ENCODE data around the gene BIRC2.

BIRC2 gene

DNA sequence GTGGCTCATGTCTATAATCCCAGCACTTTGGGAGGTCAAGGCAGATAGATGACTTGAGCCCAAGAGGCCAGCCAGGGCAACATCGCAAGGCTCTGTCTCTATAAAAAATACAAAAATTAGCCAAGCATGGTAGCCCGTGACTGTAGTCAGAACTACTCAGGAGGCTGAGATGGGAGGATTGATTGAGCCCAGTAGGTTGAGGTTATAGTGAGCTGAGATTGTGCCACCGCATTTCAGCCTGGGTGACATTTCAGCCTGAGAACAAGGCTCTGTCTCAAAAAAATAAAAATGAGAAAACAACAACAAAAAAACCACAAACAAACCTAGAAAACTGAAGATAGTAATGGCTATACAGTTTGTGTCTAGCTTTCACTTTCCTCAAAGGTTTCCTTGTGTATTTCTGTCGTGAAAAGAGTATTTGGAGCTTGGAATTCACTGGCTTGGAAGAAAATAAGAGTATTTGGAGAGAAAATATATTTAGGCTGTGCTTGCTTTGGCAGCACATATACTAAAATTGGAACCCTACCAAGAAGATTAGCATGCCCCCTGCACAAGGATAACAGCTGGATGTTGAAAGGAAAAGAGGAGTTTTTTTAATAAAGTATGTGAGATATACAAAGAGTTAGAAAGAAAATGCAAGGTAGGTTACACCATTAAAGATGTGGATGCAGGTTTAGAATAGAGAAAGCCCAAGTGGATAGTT, 33.6 kb upstream of the BIRC2 start:
- Histone ChIP-seq H3K4me3 (ENCODE audit: low read length) (no peak overlapping the region), H3K9ac (ENCODE audit: low read length) (peak overlapping the region; percentile 30), H3K27me3 (ENCODE audit: control insufficient read depth, insufficient read depth, low read length) (no peaks in the 10 kb centered on the region), H3K36me3 (ENCODE audit: control insufficient read depth, insufficient read depth, low read length) (no peaks in the 10 kb centered on the region), H3K9me3 (ENCODE audit: control insufficient read depth, low read length) (no peaks in the 10 kb centered on the region), H3K4me1 (ENCODE audit: control insufficient read depth, insufficient read depth, low read length) (peaks cover 41% of the 10 kb centered on the region)

DNA sequence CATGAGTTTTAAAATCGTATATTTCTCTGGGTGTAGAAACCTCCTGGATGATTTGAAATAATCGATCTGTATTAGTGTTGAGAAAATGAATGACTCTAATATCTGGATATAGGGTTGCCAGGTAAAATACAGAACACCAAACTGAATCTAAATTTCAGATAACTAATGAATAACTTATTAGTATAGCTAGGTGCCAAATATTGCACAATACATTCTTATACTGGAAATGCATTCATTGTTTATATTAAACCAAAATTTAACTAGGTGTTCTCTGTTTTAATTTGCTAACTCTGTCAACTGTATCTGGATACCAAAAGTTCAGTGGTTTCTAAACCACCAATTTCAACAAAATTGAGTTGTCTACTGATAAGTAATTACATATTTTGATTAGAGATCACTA, 32.2 kb upstream of the BIRC2 start:
- Histone ChIP-seq H3K9me3 (ENCODE audit: control insufficient read depth, low read length) (no peaks in the 10 kb centered on the region), H3K27me3 (ENCODE audit: control insufficient read depth, insufficient read depth, low read length) (no peaks in the 10 kb centered on the region), H3K4me1 (ENCODE audit: control insufficient read depth, insufficient read depth, low read length) (peaks cover 49% of the 10 kb centered on the region), H3K9ac (ENCODE audit: low read length) (no peak overlapping the region), H3K36me3 (ENCODE audit: control insufficient read depth, insufficient read depth, low read length) (no peaks in the 10 kb centered on the region), H3K4me3 (ENCODE audit: low read length) (no peak overlapping the region)

DNA sequence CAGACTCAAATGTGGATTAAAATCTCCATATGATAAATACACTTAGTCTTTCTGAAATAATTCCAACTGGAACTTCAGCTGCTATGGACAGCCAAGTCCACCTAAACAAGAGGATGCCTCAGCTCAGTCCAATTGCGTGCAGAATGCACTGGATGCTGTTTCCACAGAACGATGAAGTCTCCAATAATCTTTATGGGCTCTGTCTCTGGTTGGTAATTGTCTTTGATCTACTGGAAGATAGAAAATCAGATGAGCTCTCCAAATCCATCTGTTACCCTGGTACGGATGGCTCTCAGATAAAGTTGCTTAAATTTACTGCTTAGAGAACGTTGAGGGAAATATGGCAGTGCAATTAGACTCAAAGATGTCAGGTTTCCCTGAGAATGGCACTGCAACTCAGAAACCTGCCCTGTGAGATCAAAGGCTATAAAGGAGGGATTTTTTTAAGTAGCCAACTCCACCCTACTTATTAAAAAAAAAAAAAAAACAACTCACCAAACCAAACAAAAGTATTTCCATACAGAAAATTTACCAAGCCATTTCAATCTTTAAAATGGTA, 30.6 kb upstream of the BIRC2 start:
- Histone ChIP-seq H3K4me1 (ENCODE audit: control insufficient read depth, insufficient read depth, low read length) (peaks cover 50% of the 10 kb centered on the region), H3K36me3 (ENCODE audit: control insufficient read depth, insufficient read depth, low read length) (no peaks in the 10 kb centered on the region), H3K9ac (ENCODE audit: low read length) (no peak overlapping the region), H3K9me3 (ENCODE audit: control insufficient read depth, low read length) (no peaks in the 10 kb centered on the region), H3K27me3 (ENCODE audit: control insufficient read depth, insufficient read depth, low read length) (no peaks in the 10 kb centered on the region), H3K4me3 (ENCODE audit: low read length) (no peak overlapping the region)

DNA sequence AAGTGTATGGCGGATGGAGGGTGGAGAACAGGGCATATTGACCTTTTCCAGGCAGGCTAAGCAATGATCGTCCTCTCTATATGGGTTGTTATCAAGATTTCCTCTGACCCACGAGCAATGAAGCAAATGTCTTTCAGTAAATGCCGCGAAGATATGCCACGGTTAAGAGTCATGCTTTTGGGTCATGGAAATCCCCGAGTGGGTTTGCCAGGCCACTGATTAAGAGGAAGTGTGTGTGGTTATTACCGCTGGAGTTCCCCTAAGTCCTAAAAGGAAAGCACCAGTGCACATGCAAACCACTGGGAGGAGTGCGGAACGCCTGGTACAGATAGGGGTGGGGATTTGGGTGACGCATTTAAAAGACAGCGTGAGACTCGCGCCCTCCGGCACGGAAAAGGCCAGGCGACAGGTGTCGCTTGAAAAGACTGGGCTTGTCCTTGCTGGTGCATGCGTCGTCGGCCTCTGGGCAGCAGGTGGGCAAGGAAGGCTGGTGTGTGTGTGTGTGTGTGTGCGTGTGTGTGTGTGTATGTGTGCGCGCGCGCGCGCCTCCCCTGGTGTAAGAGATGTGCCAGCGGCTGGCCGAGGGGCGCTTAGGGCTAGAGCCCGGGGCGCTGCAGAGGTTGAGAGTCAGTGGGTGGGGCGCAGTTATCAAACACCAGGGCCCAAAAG, 29.8 kb upstream of the BIRC2 start, which contains the start of gene BIRC3:
Gene BIRC3 (plus strand): TSS at position 386 of the 669 bp plus-strand sequence. CDS start 7,026 bp downstream, outside the sequence.
- peak within 1 kb of the TSS; percentile 77 for H3K9ac ChIP-seq (ENCODE audit: low read length)
- no peaks in the 10 kb centered on the region for H3K9me3 ChIP-seq (ENCODE audit: control insufficient read depth, low read length)
- no peaks in the 10 kb centered on the region for H3K36me3 ChIP-seq (ENCODE audit: control insufficient read depth, insufficient read depth, low read length)
- peaks cover 50% of the 10 kb centered on the region for H3K4me1 ChIP-seq (ENCODE audit: control insufficient read depth, insufficient read depth, low read length)
- no peaks in the 10 kb centered on the region for H3K27me3 ChIP-seq (ENCODE audit: control insufficient read depth, insufficient read depth, low read length)
- H3K4me3 ChIP-seq (ENCODE audit: low read length) = peak within 1 kb of the TSS; percentile 43

DNA sequence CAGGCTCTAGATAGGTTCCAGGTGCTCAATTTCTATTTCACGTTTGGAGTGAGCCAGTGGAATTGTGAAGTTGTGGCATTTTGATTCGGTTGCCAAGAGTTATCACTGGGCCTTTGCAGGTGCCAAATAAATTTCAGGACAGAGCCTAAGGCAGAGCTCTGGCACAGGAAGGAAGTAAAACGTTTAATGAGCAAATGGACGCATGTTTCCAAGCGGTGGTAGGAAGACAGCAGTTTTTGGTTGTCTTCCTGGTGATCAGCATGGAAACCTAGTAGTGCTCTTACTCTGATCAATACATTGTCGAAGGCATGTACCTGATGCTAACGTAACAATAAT, 29.3 kb upstream of the BIRC2 start:
- Histone ChIP-seq H3K9me3 (ENCODE audit: control insufficient read depth, low read length) (no peaks in the 10 kb centered on the region), H3K9ac (ENCODE audit: low read length) (peak overlapping the region; percentile 77), H3K4me3 (ENCODE audit: low read length) (peak overlapping the region; percentile 43), H3K4me1 (ENCODE audit: control insufficient read depth, insufficient read depth, low read length) (peaks cover 50% of the 10 kb centered on the region), H3K27me3 (ENCODE audit: control insufficient read depth, insufficient read depth, low read length) (no peaks in the 10 kb centered on the region), H3K36me3 (ENCODE audit: control insufficient read depth, insufficient read depth, low read length) (no peaks in the 10 kb centered on the region)

DNA sequence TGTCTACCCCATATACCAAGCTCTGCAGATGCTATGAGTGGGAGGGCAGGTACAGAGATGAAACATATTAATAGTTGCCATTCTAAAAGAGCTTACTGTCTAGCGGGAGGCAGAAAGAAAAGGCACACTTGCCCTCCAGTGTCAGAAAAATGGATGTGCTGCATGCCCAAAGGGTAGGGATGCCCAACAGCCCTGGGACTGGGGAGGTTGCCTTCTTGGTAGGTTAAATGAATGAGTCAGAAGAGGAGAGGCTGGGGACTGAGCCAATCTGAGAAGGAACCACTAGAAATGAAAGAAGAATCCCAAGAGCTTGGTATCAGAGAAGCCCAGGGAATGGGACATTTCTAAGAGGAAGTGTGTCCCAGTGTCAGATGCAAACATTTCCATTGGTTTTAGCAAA, 28.5 kb upstream of the BIRC2 start:
- Histone ChIP-seq H3K9me3 (ENCODE audit: control insufficient read depth, low read length) (no peaks in the 10 kb centered on the region), H3K36me3 (ENCODE audit: control insufficient read depth, insufficient read depth, low read length) (no peaks in the 10 kb centered on the region), H3K4me1 (ENCODE audit: control insufficient read depth, insufficient read depth, low read length) (peaks cover 44% of the 10 kb centered on the region), H3K4me3 (ENCODE audit: low read length) (peak overlapping the region; percentile 43), H3K9ac (ENCODE audit: low read length) (peak overlapping the region; percentile 77), H3K27me3 (ENCODE audit: control insufficient read depth, insufficient read depth, low read length) (no peaks in the 10 kb centered on the region)

DNA sequence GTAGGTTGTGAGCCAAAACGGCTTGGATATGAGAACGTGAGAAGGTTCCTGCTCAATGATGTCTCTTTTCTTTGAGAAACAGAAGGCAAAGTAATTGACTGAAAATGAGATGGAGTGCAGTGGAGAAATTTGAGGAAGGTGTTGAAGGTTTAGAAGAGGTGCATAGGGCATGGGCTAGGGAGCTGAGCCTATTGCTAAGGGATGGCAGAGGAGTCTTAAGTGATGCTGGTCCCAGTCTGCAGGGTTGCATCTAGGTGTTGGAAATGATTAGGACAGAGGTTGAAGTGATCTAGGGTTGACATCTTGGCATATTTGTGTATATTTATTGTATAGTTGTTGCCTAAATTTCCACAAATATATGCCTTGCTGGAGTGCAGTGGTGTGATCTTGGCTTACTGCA, 27.5 kb upstream of the BIRC2 start:
- Histone ChIP-seq H3K9ac (ENCODE audit: low read length) (no peak overlapping the region), H3K4me1 (ENCODE audit: control insufficient read depth, insufficient read depth, low read length) (peaks cover 33% of the 10 kb centered on the region), H3K4me3 (ENCODE audit: low read length) (no peak overlapping the region)

DNA sequence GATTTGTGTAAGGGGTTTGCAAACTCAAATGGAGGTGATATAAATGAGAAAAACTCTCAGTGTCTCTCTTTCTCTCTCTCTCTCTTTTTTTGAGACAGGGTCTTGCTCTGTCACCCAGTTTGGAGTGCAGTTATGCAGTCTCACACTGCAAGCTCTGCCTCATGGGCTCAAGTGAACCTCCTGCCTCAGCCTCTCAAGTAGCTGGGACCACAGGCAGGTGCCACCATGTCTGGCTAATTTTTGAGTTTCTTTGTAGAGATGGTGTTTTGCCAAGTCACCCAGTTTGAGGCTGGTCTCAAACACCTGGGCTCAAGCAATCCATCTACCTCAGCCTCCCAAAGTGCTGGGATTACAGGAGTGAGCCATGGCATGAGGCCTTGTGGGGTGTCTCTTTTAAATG, 26.8 kb upstream of the BIRC2 start:
- Histone ChIP-seq H3K9me3 (ENCODE audit: control insufficient read depth, low read length) (no peaks in the 10 kb centered on the region), H3K4me3 (ENCODE audit: low read length) (no peak overlapping the region), H3K4me1 (ENCODE audit: control insufficient read depth, insufficient read depth, low read length) (peaks cover 26% of the 10 kb centered on the region), H3K36me3 (ENCODE audit: control insufficient read depth, insufficient read depth, low read length) (no peaks in the 10 kb centered on the region), H3K9ac (ENCODE audit: low read length) (no peak overlapping the region), H3K27me3 (ENCODE audit: control insufficient read depth, insufficient read depth, low read length) (no peaks in the 10 kb centered on the region)

More for the DNA sequence above, 27.5 kb upstream of the BIRC2 start:
- Histone ChIP-seq H3K36me3 (ENCODE audit: control insufficient read depth, insufficient read depth, low read length) (no peaks in the 10 kb centered on the region), H3K27me3 (ENCODE audit: control insufficient read depth, insufficient read depth, low read length) (no peaks in the 10 kb centered on the region), H3K9me3 (ENCODE audit: control insufficient read depth, low read length) (no peaks in the 10 kb centered on the region)

DNA sequence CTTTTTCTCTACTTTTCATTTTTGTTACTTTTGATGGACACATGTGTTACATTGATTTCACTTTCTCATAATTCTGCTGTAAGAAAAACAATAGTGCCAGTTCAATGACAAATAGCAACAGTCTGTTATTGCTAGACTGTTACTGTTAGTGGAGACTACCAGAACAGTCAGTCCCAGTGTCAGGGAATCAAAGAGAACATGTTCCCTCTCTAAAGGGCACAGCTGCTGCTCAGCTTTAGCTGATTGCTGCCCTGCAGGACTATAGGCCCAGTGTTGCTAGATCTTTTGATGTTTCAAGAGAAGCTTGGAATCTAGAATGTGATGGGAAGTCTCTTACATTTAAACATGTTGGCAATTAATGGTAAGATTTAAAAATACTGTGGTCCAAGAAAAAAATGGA, 26.3 kb upstream of the BIRC2 start:
- no peak overlapping the region for H3K9ac ChIP-seq (ENCODE audit: low read length)

DNA sequence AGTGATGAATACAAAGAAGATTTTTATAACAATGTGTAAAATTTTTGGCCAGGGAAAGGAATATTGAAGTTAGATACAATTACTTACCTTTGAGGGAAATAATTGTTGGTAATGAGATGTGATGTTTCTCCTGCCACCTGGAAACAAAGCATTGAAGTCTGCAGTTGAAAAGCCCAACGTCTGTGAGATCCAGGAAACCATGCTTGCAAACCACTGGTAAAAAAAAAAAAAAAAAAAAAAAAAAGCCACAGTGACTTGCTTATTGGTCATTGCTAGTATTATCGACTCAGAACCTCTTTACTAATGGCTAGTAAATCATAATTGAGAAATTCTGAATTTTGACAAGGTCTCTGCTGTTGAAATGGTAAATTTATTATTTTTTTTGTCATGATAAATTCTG, 24.5 kb upstream of the BIRC2 start:
- no peaks in the 10 kb centered on the region for H3K36me3 ChIP-seq (ENCODE audit: control insufficient read depth, insufficient read depth, low read length)
- no peak overlapping the region for H3K4me3 ChIP-seq (ENCODE audit: low read length)
- H3K4me1 ChIP-seq (ENCODE audit: control insufficient read depth, insufficient read depth, low read length) = peaks cover 17% of the 10 kb centered on the region
- H3K9ac ChIP-seq (ENCODE audit: low read length) = no peak overlapping the region
- no peaks in the 10 kb centered on the region for H3K9me3 ChIP-seq (ENCODE audit: control insufficient read depth, low read length)
- H3K27me3 ChIP-seq (ENCODE audit: control insufficient read depth, insufficient read depth, low read length) = no peaks in the 10 kb centered on the region

More for the DNA sequence above, 26.3 kb upstream of the BIRC2 start:
- no peaks in the 10 kb centered on the region for H3K9me3 ChIP-seq (ENCODE audit: control insufficient read depth, low read length)
- H3K27me3 ChIP-seq (ENCODE audit: control insufficient read depth, insufficient read depth, low read length) = no peaks in the 10 kb centered on the region
- H3K36me3 ChIP-seq (ENCODE audit: control insufficient read depth, insufficient read depth, low read length) = no peaks in the 10 kb centered on the region
- peaks cover 23% of the 10 kb centered on the region for H3K4me1 ChIP-seq (ENCODE audit: control insufficient read depth, insufficient read depth, low read length)
- no peak overlapping the region for H3K4me3 ChIP-seq (ENCODE audit: low read length)

DNA sequence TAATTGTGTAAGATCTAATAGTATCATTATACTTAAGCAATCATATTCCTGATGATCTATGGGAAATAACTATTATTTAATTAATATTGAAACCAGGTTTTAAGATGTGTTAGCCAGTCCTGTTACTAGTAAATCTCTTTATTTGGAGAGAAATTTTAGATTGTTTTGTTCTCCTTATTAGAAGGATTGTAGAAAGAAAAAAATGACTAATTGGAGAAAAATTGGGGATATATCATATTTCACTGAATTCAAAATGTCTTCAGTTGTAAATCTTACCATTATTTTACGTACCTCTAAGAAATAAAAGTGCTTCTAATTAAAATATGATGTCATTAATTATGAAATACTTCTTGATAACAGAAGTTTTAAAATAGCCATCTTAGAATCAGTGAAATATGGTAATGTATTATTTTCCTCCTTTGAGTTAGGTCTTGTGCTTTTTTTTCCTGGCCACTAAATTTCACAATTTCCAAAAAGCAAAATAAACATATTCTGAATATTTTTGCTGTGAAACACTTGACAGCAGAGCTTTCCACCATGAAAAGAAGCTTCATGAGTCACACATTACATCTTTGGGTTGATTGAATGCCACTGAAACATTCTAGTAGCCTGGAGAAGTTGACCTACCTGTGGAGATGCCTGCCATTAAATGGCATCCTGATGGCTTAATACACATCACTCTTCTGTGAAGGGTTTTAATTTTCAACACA, 23.3 kb upstream of the BIRC2 start:
- Histone ChIP-seq H3K36me3 (ENCODE audit: control insufficient read depth, insufficient read depth, low read length) (no peaks in the 10 kb centered on the region), H3K27me3 (ENCODE audit: control insufficient read depth, insufficient read depth, low read length) (no peaks in the 10 kb centered on the region), H3K9me3 (ENCODE audit: control insufficient read depth, low read length) (no peaks in the 10 kb centered on the region), H3K4me3 (ENCODE audit: low read length) (no peak overlapping the region), H3K9ac (ENCODE audit: low read length) (no peak overlapping the region), H3K4me1 (ENCODE audit: control insufficient read depth, insufficient read depth, low read length) (peaks cover 7% of the 10 kb centered on the region)

DNA sequence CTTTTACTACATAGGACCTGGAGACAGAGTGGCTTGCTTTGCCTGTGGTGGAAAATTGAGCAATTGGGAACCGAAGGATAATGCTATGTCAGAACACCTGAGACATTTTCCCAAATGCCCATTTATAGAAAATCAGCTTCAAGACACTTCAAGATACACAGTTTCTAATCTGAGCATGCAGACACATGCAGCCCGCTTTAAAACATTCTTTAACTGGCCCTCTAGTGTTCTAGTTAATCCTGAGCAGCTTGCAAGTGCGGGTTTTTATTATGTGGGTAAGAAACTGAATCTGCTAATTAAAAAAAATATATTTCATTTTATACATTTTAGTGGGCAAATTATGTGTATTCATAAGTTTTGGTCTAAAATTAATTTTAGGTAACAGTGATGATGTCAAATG, 21.9 kb upstream of the BIRC2 start:
- Histone ChIP-seq H3K4me1 (ENCODE audit: control insufficient read depth, insufficient read depth, low read length) (no peaks in the 10 kb centered on the region), H3K4me3 (ENCODE audit: low read length) (no peak overlapping the region), H3K27me3 (ENCODE audit: control insufficient read depth, insufficient read depth, low read length) (no peaks in the 10 kb centered on the region), H3K9ac (ENCODE audit: low read length) (no peak overlapping the region), H3K36me3 (ENCODE audit: control insufficient read depth, insufficient read depth, low read length) (no peaks in the 10 kb centered on the region), H3K9me3 (ENCODE audit: control insufficient read depth, low read length) (no peaks in the 10 kb centered on the region)

Measured in mucosa of stomach (tissue), 1 donor.